NT2/D1 (cell line): ENCODE results near the gene HSPG2.

Source experiments
- DNase-seq: peaks from one replicate; pipeline ENCODE4 v3.0.0-alpha.2; 2011; ENCODE audit warnings: low read depth, low spot score
- H3K27me3 ChIP-seq: 2 replicates; pipeline ENCODE4 v1.6.0; 2011; ENCODE audit warnings: mild to moderate bottlenecking; ENCODE audit not compliant: insufficient read length, insufficient read depth
- H3K36me3 ChIP-seq: 2 replicates; pipeline ENCODE4 v1.6.1; 2011; ENCODE audit warnings: mild to moderate bottlenecking, low read length, mixed read lengths; ENCODE audit not compliant: insufficient read depth, insufficient read length
- H3K4me1 ChIP-seq: 2 replicates; pipeline ENCODE4 v1.5.1; 2011; ENCODE audit not compliant: insufficient read depth, insufficient read length
- H3K4me3 ChIP-seq: 2 replicates; pipeline ENCODE4 v1.5.1; 2011; ENCODE audit warnings: low read depth; ENCODE audit not compliant: insufficient read length
- H3K9ac ChIP-seq: 2 replicates; pipeline ENCODE4 v1.6.0; 2011; ENCODE audit warnings: low read depth; ENCODE audit not compliant: insufficient read length
- H3K9me3 ChIP-seq: 2 replicates; pipeline ENCODE4 v1.5.1; 2011; ENCODE audit warnings: mild to moderate bottlenecking, low read length; ENCODE audit not compliant: insufficient read depth
- SUZ12 ChIP-seq: IDR thresholded peaks from 2 replicates; pipeline ENCODE4 v1.6.1; 2011; ENCODE audit not compliant: insufficient read length, insufficient read depth; ENCODE audit errors: extremely low read depth
- YY1 ChIP-seq: IDR thresholded peaks from 2 replicates; pipeline ENCODE4 v1.6.1; 2011; ENCODE audit not compliant: insufficient read length, insufficient read depth
- ZNF274 ChIP-seq: IDR thresholded peaks from 2 replicates; pipeline ENCODE4 v1.6.1; 2011; ENCODE audit warnings: mild to moderate bottlenecking, low read depth, low read length

Gene HSPG2

DNA sequence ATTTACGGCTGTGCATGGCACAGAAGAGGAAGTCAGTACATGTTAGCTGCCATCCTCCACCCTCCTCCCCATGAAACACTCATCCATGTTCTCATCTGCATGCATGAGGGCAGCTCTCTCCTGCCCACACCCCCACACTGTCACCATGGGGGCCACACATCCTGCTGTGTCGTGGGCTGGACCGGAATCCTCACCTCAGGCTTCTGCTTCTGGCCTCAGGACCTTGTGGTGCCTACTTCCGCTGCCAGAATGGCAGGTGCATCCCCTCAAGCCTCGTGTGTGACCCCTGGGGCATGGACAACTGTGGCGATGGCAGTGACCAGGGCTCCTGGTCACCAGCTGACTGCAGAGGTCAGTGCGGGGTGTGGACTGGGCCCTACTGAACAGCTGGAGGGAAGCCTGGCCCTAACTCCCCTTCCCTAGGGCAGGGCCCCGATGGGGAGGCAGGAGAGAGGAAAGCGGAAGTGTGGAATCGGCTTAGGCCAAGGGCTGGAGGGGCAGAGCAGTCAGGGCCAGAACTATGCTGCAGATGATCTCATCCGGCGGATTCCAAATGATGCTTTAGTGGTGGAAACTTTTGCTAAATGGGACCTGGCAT, 121.3 kb downstream of the HSPG2 start:
- Histone ChIP-seq H3K4me3 (no peak overlapping the region), H3K9me3 (no peaks in the 10 kb centered on the region), H3K9ac (no peak overlapping the region), H3K4me1 (peaks cover 9% of the 10 kb centered on the region), H3K27me3 (no peaks in the 10 kb centered on the region), H3K36me3 (peaks cover 3% of the 10 kb centered on the region)
- TF ChIP-seq YY1 (no peak), ZNF274 (no peak), SUZ12 (no peak)
- no peak for DNase-seq

DNA sequence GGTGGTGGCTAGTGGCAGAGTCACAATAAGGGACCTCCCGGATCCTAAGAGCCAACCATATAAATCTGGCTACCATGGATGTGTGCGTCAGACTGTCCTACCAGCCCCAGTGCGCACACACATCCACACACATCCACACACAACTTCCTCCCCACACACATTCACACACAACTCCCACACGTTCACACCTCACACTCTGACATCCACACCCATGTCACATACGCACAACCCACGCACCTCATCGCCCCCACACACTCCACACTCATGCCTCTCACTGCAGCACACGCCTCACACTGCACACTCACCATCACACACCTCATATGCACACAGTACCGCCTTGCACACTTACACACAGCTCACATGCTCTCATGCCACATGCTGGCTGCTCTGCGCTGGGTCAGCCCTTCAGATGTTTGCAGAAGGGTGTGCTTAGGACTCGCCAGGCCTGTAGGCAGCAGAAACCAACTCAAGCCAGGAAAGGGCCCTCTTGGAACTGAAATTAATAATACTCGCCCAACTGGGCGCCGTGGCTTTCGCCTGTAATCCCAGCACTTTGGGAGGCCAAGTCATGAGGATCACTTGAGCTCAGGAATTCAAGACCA, 122.0 kb downstream of the HSPG2 start:
- Histone ChIP-seq H3K4me1 (peaks cover 9% of the 10 kb centered on the region), H3K4me3 (peak overlapping the region; percentile 21), H3K9me3 (no peaks in the 10 kb centered on the region), H3K27me3 (no peaks in the 10 kb centered on the region), H3K9ac (peak overlapping the region; percentile 76), H3K36me3 (no peaks in the 10 kb centered on the region)
- TF ChIP-seq SUZ12 (no peak), YY1 (no peak), ZNF274 (no peak)
- no peak for DNase-seq

GRCh38 chr1:21814241-21814918, 122.7 kb downstream of the HSPG2 start:
- H3K4me3 ChIP-seq = peak overlapping the region; percentile 53
- H3K36me3 ChIP-seq = no peaks in the 10 kb centered on the region
- peak overlapping the region; percentile 76 for H3K9ac ChIP-seq
- peaks cover 9% of the 10 kb centered on the region for H3K4me1 ChIP-seq
- no peaks in the 10 kb centered on the region for H3K27me3 ChIP-seq
- TF ChIP-seq ZNF274 = no peak
- TF ChIP-seq YY1 = no peak
- TF ChIP-seq SUZ12 = no peak
- no peaks in the 10 kb centered on the region for H3K9me3 ChIP-seq
- no peak for DNase-seq

GRCh38 chr1:21813542-21813941, 123.6 kb downstream of the HSPG2 start:
- H3K4me1 ChIP-seq = peaks cover 9% of the 10 kb centered on the region
- no peak for DNase-seq

GRCh38 chr1:21811875-21812305, 125.2 kb downstream of the HSPG2 start, which contains the start of gene LDLRAD2:
Gene LDLRAD2 (plus strand): TSS chr1:21812265. CDS start chr1:21812452, 187 bp downstream.
- no peaks in the 10 kb centered on the region for H3K36me3 ChIP-seq
- H3K4me1 ChIP-seq = peaks cover 9% of the 10 kb centered on the region
- DNase-seq = no peak

More at GRCh38 chr1:21813542-21813941, 123.6 kb downstream of the HSPG2 start:
- TF ChIP-seq YY1 (no peak), SUZ12 (no peak), ZNF274 (no peak)
- H3K9me3 ChIP-seq = no peaks in the 10 kb centered on the region
- no peak overlapping the region for H3K9ac ChIP-seq
- no peak overlapping the region for H3K4me3 ChIP-seq
- H3K27me3 ChIP-seq = no peaks in the 10 kb centered on the region
- no peaks in the 10 kb centered on the region for H3K36me3 ChIP-seq

DNA sequence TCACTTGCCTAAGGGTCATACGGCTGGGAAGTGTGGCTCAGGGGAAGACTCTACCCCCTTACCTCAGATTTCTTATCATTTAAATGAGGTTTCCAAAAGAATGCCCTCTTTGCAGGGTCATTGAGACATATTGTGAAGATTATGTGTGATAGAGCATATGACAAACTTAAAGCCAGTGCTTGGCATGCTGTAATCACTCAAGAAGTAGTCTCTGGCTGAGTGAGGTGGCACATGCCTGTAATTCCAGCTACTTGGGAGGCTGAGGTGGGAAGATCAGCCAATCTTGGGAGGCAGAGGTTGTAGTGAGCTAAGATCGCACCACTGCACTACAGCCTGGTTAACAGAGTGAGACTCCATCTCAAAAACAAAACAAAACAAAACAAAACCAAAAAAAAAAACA, 132.6 kb downstream of the HSPG2 start:
- H3K36me3 ChIP-seq = no peaks in the 10 kb centered on the region
- no peaks in the 10 kb centered on the region for H3K27me3 ChIP-seq

More at GRCh38 chr1:21811875-21812305, 125.2 kb downstream of the HSPG2 start, which contains the start of gene LDLRAD2:
- H3K9ac ChIP-seq = no peak within 1 kb of the TSS
- TF ChIP-seq SUZ12 (no peak), YY1 (no peak), ZNF274 (no peak)
- H3K27me3 ChIP-seq = no peaks in the 10 kb centered on the region
- H3K9me3 ChIP-seq = no peaks in the 10 kb centered on the region
- H3K4me3 ChIP-seq = no peak within 1 kb of the TSS

DNA sequence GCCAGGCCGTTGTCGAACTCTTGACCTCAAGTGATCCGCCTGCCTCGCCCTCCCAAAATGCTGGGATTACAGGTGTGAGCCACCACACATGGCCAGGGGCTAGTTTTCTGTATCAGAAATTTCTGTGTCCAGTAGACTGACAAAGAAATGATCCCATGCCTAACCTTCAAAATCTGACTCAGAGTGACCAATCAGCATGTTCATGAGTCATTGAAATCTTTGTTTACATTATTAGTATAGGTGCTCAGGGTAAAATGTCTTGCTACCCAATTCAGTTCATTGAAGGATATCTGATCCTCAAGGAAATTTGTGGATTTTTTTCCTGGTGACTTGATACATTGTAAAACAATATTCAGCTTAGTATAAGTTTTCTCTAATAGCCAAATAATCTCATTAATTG, 136.0 kb downstream of the HSPG2 start:
- Histone ChIP-seq H3K4me1 (no peaks in the 10 kb centered on the region), H3K36me3 (no peaks in the 10 kb centered on the region), H3K27me3 (no peaks in the 10 kb centered on the region), H3K9me3 (no peaks in the 10 kb centered on the region), H3K9ac (no peak overlapping the region), H3K4me3 (no peak overlapping the region)
- DNase-seq = no peak
- TF ChIP-seq YY1 = no peak
- TF ChIP-seq SUZ12 = no peak
- no peak for TF ChIP-seq ZNF274

More for the DNA sequence above, 132.6 kb downstream of the HSPG2 start:
- H3K9ac ChIP-seq = no peak overlapping the region
- H3K9me3 ChIP-seq = no peaks in the 10 kb centered on the region
- H3K4me3 ChIP-seq = no peak overlapping the region
- no peak for DNase-seq
- TF ChIP-seq SUZ12 = no peak
- TF ChIP-seq ZNF274 = no peak
- no peak for TF ChIP-seq YY1
- no peaks in the 10 kb centered on the region for H3K4me1 ChIP-seq
